GM10266 (cell line): ENCODE measurements around the gene ZNF208.

Experiments
- DNase-seq: peaks from one replicate; pipeline ENCODE4 v3.0.0; 2012; ENCODE audit errors: extremely low spot score
- CTCF ChIP-seq: IDR thresholded peaks from 2 replicates; pipeline ENCODE4 v1.5.1; 2012; ENCODE audit warnings: mild to moderate bottlenecking, low read depth; ENCODE audit not compliant: control insufficient read depth, insufficient read depth; ENCODE audit errors: missing control alignments

Gene ZNF208

GRCh38 chr19:21934593-21934992 lies 76.2 kb downstream of the ZNF208 start:
- no peak for DNase-seq
- no peak for TF ChIP-seq CTCF

GRCh38 chr19:21934131-21934530 lies 76.6 kb downstream of the ZNF208 start:
- TF ChIP-seq CTCF: no peak
- no peak for DNase-seq

GRCh38 chr19:21922276-21922675 lies 88.5 kb downstream of the ZNF208 start:
- TF ChIP-seq CTCF: no peak
- no peak for DNase-seq

GRCh38 chr19:21921691-21922180 lies 89.0 kb downstream of the ZNF208 start:
- DNase-seq: no peak
- TF ChIP-seq CTCF: no peak

GRCh38 chr19:21915411-21915810 lies 95.3 kb downstream of the ZNF208 start:
- no peak for TF ChIP-seq CTCF
- no peak for DNase-seq

- DNase-seq: no peak
- no peak for TF ChIP-seq CTCF
Observed at GRCh38 chr19:21912654-21913053, 98.1 kb downstream of the ZNF208 start.

GRCh38 chr19:21910318-21910717 lies 100.4 kb downstream of the ZNF208 start:
- no peak for TF ChIP-seq CTCF
- DNase-seq: no peak
